GM18520 (cell line): ENCODE measurements around the gene MARCO.
"Not testable (repeated sequence)": the region's sequence is repeated elsewhere in the genome, so short reads cannot be mapped to it uniquely, and the experiment has no call there.

Experiments used
- ATAC-seq: cut with Tn5 transposase; IDR thresholded peaks from one replicate; pipeline ENCODE4 v1.9.1; 2021; ENCODE audit not compliant: unreplicated experiment

MARCO gene

DNA sequence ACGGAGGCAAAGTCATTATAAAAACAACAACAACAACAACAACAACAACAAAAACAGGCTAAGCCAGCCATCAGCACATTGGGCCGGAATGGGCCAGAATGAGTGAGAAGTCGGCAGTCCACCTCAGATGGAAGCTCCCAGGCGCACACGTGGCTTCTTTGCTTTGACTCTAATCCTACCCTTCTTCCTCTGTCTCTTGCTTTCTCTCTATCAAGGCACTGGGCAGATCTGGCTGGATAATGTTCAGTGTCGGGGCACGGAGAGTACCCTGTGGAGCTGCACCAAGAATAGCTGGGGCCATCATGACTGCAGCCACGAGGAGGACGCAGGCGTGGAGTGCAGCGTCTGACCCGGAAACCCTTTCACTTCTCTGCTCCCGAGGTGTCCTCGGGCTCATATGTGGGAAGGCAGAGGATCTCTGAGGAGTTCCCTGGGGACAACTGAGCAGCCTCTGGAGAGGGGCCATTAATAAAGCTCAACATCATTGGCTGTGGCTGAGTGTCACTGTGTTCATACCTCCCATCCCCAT lies 52.2 kb downstream of the MARCO start:
- no peak for ATAC-seq

DNA sequence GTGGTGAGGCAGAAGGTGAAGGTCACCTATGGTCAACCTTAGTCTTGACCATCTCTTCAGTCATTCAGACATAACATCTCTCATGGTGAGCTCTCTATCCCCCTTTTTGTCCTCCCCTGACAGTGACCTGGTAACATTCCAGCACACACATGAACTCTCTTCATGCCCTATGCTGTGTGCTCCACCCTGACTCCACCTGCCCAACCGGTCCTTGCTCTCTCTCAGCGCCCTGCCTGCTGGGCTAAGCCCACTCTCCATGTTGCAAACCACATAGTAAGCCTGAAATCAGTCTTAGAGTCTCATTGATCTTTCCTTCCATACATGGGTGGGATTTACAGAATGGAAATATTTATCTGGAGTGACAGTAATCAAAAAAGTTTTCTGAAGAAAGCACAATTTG lies 52.8 kb downstream of the MARCO start:
- no peak for ATAC-seq

- not testable (repeated sequence) for ATAC-seq
Observed at GRCh38 chr2:119003856-119004255, 61.9 kb downstream of the MARCO start.

DNA sequence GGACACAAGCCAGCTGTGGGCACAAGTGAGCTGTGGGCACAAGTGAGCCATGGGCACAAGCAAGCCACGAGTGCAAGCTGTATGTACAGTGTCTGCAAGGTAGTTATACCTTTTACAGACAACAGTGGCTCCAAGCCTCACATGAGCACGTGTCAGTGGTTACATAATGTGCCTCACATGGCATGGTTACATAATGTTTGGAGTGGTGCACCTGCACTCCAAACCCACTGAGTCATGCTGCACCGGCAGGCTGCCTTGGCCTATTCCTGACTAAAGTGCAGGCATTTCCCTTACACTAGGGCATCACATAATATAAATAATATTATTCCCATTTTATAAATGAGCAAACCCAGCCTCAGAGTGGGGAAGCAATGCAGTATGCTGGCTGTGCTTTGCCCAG lies 62.6 kb downstream of the MARCO start:
- ATAC-seq: no peak

GRCh38 chr2:119005051-119005450 lies 63.1 kb downstream of the MARCO start:
- ATAC-seq: no peak

DNA sequence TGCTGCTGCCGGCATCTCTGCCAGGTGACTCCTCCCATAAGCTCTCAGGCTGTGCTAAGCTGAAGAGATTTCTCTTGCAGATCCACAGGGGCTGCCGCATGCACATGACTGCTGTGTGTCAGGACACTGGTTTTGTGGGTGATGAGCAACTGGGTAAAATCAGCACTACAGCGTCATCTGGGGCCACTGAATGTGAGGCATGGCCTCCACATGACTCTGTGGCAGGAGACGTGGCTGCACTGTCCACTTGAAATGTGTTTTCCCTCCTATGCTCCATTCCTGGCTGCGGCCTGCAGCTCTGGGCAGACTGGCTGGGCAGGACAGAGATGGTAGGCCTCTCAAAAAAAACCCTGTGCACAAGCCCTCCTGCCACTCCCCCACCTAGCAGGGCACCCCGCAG lies 63.6 kb downstream of the MARCO start:
- ATAC-seq: no peak

GRCh38 chr2:119006441-119006840 lies 64.4 kb downstream of the MARCO start:
- ATAC-seq: no peak

DNA sequence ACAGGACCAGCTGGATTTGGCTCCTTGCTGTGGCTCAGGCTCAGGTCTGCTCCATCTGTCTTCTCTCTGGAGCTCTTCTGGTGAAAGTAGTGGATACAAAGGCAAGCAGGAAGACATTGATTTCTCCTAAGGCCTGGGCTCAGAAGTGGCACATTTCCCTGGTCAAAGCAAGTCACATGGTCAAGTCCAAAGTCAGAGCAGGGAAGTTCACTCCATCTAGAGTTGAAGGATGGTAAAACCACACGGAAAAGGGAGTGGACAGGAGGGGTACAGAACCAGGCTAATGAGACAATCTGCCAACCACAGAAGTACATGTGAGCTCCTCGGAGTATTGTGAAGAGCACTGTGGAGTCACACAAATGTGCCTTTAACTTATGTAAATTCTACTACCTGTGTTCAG lies 66.1 kb downstream of the MARCO start:
- ATAC-seq: no peak

DNA sequence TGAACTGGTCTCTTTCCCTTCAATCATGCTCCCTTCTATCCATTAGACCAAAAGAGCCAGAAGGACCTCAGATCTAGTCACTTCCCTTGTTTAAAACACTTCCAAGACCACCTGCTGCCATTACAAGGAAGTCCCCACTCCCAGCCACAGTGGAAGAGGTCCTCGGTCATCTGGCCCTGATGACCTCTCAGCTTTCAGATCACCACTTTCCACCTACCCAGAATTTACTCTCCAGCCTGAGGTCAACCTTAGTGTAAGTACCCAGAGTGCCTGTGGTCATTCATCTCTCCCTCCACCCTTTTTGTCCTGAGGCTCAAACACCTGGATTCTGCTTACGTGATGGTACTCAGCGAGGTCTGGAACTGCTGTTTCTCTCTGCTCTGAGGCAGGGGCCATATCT lies 67.1 kb downstream of the MARCO start:
- no peak for ATAC-seq

- no peak for ATAC-seq
Observed at GRCh38 chr2:119010336-119010735, 68.3 kb downstream of the MARCO start.

GRCh38 chr2:119011162-119011909 lies 69.3 kb downstream of the MARCO start:
- no peak for ATAC-seq

GRCh38 chr2:119011910-119012209 lies 69.9 kb downstream of the MARCO start:
- no peak for ATAC-seq

- ATAC-seq: no peak
Observed at GRCh38 chr2:119012345-119013301, 70.6 kb downstream of the MARCO start.

GRCh38 chr2:119013671-119014070 lies 71.7 kb downstream of the MARCO start:
- no peak for ATAC-seq

DNA sequence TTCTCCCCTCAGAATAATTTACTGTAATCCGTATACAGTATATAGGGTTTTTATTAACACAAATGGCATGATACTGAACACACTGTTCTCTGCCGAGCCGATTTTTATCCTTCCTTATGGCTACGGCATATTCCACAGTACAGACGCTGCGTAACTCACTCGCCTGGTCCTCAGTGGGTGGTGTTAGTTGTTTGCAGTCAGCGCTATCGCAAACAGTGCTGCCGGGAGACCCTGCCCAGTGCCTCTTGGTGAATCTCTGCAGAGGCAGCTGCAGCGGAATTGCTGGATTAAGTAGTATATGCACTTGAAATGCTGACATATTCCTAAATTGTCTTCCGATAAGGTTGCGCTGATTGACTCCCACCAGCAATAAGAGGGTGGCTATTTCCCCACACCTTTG lies 73.9 kb downstream of the MARCO start:
- no peak for ATAC-seq

DNA sequence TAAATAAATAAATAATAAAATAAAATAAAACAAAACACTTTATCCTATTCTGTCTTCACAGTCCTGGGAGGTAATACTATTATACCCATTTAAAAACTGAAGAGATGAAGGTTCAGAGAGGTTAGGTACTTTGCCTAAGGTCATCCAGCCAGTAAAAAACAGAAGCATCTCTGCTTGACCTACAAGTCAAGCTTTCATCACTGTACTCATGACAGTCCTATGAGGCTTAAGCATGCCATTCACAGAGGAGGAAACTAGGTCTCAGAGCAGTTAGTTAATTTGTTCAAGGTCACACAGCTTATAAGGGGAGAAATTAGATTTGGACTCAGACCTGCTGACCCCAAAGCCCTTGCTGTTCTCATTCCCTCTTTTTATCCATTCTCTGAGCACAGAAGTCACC lies 77.5 kb downstream of the MARCO start:
- ATAC-seq: no peak

- no peak for ATAC-seq
Observed at GRCh38 chr2:119022678-119023077, 80.7 kb downstream of the MARCO start.

DNA sequence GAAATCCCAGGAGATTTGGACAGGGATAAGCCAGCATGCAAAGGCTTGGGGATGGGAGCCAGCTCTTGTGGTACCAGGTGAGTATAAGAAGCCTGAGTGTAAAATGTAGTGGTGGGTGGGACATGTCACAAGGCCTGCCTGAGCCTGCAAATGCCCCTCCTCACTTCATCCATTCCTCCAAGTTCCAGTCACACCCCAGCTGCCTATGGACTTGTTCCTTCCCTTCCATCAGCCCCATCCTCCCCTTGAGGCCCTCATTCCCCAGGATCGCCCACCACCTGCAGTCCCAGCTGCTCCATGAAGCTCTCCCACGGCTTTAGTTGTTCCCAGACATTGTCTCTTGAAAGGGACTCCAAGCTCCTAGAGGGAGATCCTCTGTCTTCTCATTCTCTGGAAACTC lies 81.5 kb downstream of the MARCO start:
- no peak for ATAC-seq

GRCh38 chr2:119024152-119024551 lies 82.2 kb downstream of the MARCO start:
- no peak for ATAC-seq

GRCh38 chr2:119024568-119024967 lies 82.6 kb downstream of the MARCO start:
- ATAC-seq: no peak

DNA sequence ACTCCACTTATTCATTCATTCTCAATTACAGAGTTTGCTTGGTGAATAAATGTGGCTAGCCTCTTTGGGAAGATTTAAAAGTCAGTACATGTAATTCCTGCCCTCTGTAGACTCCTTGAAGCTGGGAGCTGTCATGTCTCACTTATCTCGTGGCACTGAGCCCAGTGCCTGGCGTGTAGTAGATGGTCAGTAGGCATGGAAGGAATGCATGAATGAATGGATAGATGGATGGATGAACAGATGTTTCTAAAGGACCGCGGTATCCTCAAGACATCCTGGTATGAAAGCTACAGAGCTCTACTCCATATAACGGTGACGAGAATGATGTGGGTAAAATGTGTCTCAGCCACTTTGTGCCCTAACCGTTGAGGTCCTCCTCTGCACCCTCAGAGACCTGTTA lies 83.0 kb downstream of the MARCO start:
- ATAC-seq: no peak

DNA sequence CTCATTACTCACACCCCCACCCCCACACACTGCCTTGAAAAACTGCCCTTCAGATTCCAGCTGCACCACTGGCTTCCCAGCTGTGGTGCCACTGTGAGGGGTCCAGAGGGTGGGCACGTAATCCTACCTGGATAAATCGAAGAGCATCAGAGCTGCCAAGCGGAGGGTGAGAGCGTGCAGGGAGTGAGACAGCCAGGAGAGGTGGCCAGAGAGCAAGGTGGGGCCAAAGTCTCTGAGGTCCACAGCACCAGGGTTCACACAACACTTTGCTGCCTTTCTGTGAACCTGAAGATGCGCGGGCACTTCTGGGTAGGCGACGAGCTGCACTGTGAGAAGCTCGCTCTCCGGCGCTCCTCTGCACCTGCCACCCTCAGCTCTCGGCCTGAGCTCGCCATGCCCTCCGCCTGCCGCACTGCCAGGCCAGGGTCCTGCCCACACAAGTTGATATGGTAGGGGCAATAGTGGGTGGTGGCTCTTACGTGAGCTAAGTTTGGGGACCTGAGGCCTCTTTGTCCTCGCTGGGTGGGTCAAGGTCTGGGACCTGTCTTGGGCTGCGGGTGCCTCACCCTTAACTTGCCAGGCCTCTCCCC lies 83.9 kb downstream of the MARCO start:
- ATAC-seq: no peak
